Measurements from ENCODE around the gene CALHM5. TPM values are rescaled to one million over a fixed set of nuclear protein-coding genes. Genes with fewer than 3 reads are reported as not detected.

CALHM5 gene
- total RNA-seq, 2 donors from 2014 or later = 0.20 to 0.37 TPM

DNA sequence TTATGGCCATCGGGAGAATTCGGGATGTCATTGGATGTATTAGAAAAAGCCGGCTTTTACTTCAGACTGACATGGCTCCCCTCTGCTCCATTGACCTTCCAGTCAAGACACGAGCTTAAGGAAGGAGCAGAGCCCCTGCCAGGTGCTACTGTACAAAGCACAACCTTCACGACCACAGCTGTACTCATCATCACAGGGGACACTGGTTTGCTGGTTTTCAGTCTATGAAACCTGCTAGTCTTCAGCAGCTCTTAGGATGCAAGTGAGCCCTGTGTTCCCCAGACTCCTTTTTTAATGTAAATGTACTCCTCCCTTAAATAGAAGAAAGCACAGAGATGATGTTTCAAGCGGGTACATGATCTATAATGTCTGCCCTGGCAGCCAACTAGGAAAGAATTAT, 35.9 kb downstream of the CALHM5 start:
- no peaks in the 10 kb centered on the region for H3K4me1 ChIP-seq
- H3K4me3 ChIP-seq = no peak overlapping the region
- H3K9me3 ChIP-seq = no peaks in the 10 kb centered on the region
- H3K9ac ChIP-seq (ENCODE audit: low read depth in 2 of 2, low read length in 2 of 2) = no peak overlapping the region
- H3K27ac ChIP-seq = no peak overlapping the region
- TF ChIP-seq, protein P1, sequence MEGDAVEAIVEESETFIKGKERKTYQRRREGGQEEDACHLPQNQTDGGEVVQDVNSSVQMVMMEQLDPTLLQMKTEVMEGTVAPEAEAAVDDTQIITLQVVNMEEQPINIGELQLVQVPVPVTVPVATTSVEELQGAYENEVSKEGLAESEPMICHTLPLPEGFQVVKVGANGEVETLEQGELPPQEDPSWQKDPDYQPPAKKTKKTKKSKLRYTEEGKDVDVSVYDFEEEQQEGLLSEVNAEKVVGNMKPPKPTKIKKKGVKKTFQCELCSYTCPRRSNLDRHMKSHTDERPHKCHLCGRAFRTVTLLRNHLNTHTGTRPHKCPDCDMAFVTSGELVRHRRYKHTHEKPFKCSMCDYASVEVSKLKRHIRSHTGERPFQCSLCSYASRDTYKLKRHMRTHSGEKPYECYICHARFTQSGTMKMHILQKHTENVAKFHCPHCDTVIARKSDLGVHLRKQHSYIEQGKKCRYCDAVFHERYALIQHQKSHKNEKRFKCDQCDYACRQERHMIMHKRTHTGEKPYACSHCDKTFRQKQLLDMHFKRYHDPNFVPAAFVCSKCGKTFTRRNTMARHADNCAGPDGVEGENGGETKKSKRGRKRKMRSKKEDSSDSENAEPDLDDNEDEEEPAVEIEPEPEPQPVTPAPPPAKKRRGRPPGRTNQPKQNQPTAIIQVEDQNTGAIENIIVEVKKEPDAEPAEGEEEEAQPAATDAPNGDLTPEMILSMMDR (IDR thresholded peaks at IDR 0.05) = no peak
- no peak for DNase-seq
- no peaks in the 10 kb centered on the region for H3K27me3 ChIP-seq
- no peaks in the 10 kb centered on the region for H3K36me3 ChIP-seq
- intact Hi-C loops (cut with DNase I) = no loop called here

DNA sequence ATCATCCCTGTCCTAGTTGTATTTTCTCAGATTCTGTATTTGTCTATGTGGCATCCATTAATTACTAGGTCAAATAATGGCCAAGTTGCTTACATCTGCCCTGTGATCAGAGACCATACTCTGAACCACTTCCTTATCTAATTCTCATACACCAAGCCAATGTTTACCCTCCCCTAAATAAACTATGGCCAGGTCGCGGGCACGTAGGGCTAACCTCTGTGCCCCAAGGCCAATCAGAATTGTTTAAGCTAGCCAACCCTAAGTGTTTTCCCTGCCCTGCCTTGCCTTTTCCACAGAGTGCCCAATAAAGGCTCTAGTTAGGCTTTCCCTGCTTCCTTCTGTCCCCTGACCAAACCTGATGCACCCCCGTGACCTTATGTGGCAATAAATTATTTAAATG, 39.4 kb downstream of the CALHM5 start:
- TF ChIP-seq, protein P1 (IDR thresholded peaks at IDR 0.05) = no peak
- Histone ChIP-seq H3K4me3 (no peak overlapping the region), H3K27ac (no peak overlapping the region), H3K4me1 (no peaks in the 10 kb centered on the region), H3K9me3 (no peaks in the 10 kb centered on the region), H3K36me3 (no peaks in the 10 kb centered on the region), H3K9ac (ENCODE audit: low read depth in 2 of 2, low read length in 2 of 2) (no peak overlapping the region), H3K27me3 (no peaks in the 10 kb centered on the region)
- intact Hi-C loops (cut with DNase I) = no loop called here
- no peak for DNase-seq

DNA sequence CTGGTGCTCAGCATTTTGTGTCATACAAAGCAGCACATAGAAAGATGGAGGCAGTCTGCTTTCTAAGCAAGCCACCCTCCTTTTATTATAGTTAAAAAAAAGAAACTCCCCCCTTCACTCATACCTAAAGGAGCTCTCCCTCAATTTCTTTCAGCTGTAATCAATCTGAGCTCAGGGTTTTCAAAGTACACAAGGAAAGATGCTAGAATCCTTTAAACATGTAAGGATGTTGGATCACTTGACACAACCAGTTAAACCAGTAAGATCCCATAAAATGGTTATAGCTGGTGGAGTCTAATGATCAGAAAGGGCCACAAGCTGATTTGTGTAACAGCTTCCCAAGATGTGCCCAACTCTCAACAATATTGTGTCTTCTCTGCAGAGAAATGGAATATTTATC, 42.0 kb downstream of the CALHM5 start, which contains the start of gene CALHM4:
TSS of gene CALHM4 (plus strand) at position 301 of the 400 bp plus-strand sequence. CDS start at position 344, 43 bp downstream.
- Histone ChIP-seq H3K27ac (no peak within 1 kb of the TSS), H3K36me3 (no peaks in the 10 kb centered on the region), H3K4me1 (no peaks in the 10 kb centered on the region), H3K27me3 (no peaks in the 10 kb centered on the region), H3K9me3 (no peaks in the 10 kb centered on the region), H3K9ac (ENCODE audit: low read depth in 2 of 2, low read length in 2 of 2) (no peak within 1 kb of the TSS), H3K4me3 (no peak within 1 kb of the TSS)
- intact Hi-C loops (cut with DNase I) = no loop called here
- TF ChIP-seq, protein P1 (IDR thresholded peaks at IDR 0.05) = no peak
- no peak for DNase-seq

GRCh38 chr6:116556065-116556464, 44.6 kb downstream of the CALHM5 start:
- H3K27me3 ChIP-seq = no peaks in the 10 kb centered on the region
- no peak overlapping the region for H3K9ac ChIP-seq (ENCODE audit: low read depth in 2 of 2, low read length in 2 of 2)
- H3K36me3 ChIP-seq = no peaks in the 10 kb centered on the region
- no peak overlapping the region for H3K4me3 ChIP-seq
- H3K27ac ChIP-seq = no peak overlapping the region
- no peaks in the 10 kb centered on the region for H3K9me3 ChIP-seq
- DNase-seq = no peak
- TF ChIP-seq, protein P1 (IDR thresholded peaks at IDR 0.05) = no peak
- H3K4me1 ChIP-seq = no peaks in the 10 kb centered on the region
- intact Hi-C loops (cut with DNase I) = no loop called here

DNA sequence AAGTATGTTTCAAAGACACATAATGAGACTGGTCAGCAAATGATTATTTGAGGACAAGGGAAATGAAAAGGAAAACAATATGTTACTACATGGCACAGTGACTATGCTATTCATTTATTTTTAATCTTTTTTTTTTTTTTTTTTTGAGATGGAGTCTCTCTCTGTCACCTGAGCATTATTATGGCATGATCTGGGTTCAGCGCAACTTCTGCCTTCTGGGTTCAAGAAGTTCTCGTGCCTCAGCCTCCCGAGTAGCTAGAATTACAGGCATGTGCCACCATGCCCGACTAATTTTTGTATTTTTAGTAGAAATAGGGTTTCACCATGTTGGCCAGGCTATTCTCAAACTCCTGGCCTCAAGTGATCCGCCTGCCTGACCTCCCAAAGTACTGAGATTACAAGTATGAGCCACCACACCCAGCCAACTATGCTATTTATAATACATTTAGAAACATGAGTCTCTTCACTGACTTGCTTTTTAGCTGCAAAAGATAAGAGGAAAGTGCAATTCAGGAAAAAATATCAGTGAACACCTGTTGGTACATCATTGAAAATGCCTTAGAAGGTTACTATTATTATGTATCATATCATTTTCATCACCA, 45.5 kb downstream of the CALHM5 start:
- TF ChIP-seq, protein P1 (IDR thresholded peaks at IDR 0.05) = no peak
- Histone ChIP-seq H3K9ac (ENCODE audit: low read depth in 2 of 2, low read length in 2 of 2) (no peak overlapping the region), H3K27me3 (no peaks in the 10 kb centered on the region), H3K4me3 (no peak overlapping the region), H3K4me1 (no peaks in the 10 kb centered on the region), H3K27ac (no peak overlapping the region), H3K36me3 (no peaks in the 10 kb centered on the region), H3K9me3 (no peaks in the 10 kb centered on the region)
- intact Hi-C loops (cut with DNase I) = no loop called here
- DNase-seq = no peak
